GM18508 (cell line): ENCODE data around the gene CD300LG.
"Not testable (repeated sequence)": the region's sequence is repeated elsewhere in the genome, so short reads cannot be mapped to it uniquely, and the experiment has no call there.

Experiments used
- ATAC-seq: cut with Tn5 transposase; IDR thresholded peaks from one replicate; pipeline ENCODE4 v1.9.1; 2021; ENCODE audit warnings: moderate number of reproducible peaks; ENCODE audit not compliant: insufficient read depth, unreplicated experiment

The CD300LG gene

GRCh38 chr17:43823350-43824084, 23.5 kb upstream of the CD300LG start:
- no peak for ATAC-seq

GRCh38 chr17:43825567-43825966, 21.4 kb upstream of the CD300LG start:
- no peak for ATAC-seq

- ATAC-seq = no peak
Observed at GRCh38 chr17:43826206-43826605, 20.8 kb upstream of the CD300LG start.

- ATAC-seq = no peak
Observed at GRCh38 chr17:43827596-43827995, 19.4 kb upstream of the CD300LG start.

GRCh38 chr17:43829738-43830137, 17.2 kb upstream of the CD300LG start:
- no peak for ATAC-seq

GRCh38 chr17:43830510-43831140, 16.4 kb upstream of the CD300LG start:
- no peak for ATAC-seq

- ATAC-seq = no peak
Observed at GRCh38 chr17:43831633-43832032, 15.3 kb upstream of the CD300LG start.

- no peak for ATAC-seq
Observed at GRCh38 chr17:43832168-43832975, 14.6 kb upstream of the CD300LG start.

- ATAC-seq = no peak
Observed at GRCh38 chr17:43832976-43833829, 13.8 kb upstream of the CD300LG start, which contains the start of gene MPP3. MPP3 (minus strand) TSS chr17:43833146; CDS start chr17:43831906, 1,240 bp downstream.

GRCh38 chr17:43834106-43834505, 12.9 kb upstream of the CD300LG start:
- no peak for ATAC-seq

GRCh38 chr17:43839670-43840108, 7.3 kb upstream of the CD300LG start:
- ATAC-seq = no peak

GRCh38 chr17:43840814-43841213, 6.2 kb upstream of the CD300LG start:
- ATAC-seq = no peak

GRCh38 chr17:43841282-43841681, 5.7 kb upstream of the CD300LG start:
- ATAC-seq = no peak

- not testable (repeated sequence) for ATAC-seq
Observed at GRCh38 chr17:43842091-43842974, 4.6 kb upstream of the CD300LG start.

- ATAC-seq = no peak
Observed at GRCh38 chr17:43842975-43843325, 4.0 kb upstream of the CD300LG start.

- ATAC-seq = no peak
Observed at GRCh38 chr17:43844241-43844640, 2.7 kb upstream of the CD300LG start.

GRCh38 chr17:43845766-43846165, 1.2 kb upstream of the CD300LG start:
- ATAC-seq = no peak

GRCh38 chr17:43846221-43846712, 709 bp upstream of the CD300LG start:
- no peak for ATAC-seq

GRCh38 chr17:43848601-43849000, 1.6 kb downstream of the CD300LG start:
- no peak for ATAC-seq
